ENCODE data around the gene SNX1. TPM values are rescaled to one million over a fixed set of nuclear protein-coding genes. Genes with fewer than 3 reads are reported as not detected.
A peak's percentile ranks its signal among the peaks of the same experiment; 100 is the strongest.
"Not testable (repeated sequence)": the region's sequence is repeated elsewhere in the genome, so short reads cannot be mapped to it uniquely, and the experiment has no call there.

SNX1 gene, protein sequence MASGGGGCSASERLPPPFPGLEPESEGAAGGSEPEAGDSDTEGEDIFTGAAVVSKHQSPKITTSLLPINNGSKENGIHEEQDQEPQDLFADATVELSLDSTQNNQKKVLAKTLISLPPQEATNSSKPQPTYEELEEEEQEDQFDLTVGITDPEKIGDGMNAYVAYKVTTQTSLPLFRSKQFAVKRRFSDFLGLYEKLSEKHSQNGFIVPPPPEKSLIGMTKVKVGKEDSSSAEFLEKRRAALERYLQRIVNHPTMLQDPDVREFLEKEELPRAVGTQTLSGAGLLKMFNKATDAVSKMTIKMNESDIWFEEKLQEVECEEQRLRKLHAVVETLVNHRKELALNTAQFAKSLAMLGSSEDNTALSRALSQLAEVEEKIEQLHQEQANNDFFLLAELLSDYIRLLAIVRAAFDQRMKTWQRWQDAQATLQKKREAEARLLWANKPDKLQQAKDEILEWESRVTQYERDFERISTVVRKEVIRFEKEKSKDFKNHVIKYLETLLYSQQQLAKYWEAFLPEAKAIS
- 48.5 and 71.7 TPM in 2 replicates for total RNA-seq

DNA sequence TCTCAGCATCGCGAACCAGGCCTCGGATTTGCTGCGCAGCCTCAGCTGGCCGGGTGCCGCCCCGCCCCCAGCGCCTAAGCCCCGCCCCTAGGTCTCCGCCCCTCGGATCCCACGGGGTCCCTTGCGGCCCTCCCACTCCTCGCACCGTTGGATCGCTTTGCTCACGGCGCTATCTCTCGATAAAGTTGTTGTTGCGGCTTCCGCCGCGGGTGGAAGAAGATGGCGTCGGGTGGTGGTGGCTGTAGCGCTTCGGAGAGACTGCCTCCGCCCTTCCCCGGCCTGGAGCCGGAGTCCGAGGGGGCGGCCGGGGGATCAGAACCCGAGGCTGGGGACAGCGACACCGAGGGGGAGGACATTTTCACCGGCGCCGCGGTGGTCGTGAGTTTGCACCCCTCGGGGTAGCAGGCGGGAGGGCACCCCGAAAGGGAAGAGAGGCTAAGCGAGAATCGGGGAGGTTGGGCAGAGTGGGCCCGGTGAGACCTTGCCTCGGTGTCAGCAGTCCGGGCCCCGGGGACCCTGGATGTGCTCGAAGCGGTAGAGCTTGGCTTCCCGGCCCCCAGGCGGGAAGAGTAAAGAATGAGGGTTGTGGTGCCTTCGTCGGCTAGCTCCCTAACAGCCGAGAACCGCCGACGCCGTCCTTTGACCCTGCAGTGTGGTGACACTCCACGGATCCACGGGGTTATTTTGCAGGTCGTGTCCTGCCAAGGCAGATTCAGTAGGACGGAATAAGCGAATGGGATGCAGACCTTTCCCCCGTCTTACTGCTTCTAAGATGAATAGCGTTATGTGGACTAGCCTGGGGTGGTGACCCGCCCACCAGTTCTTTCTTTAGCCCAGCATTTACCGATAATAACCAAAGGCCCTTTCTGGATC lies at the start of gene SNX1:
TSS of gene SNX1 (plus strand) at position 188 of the 873 bp plus-strand sequence. CDS start at position 220, 32 bp downstream.
- peak; percentile 86 for DNase-seq (ENCODE audit: low read depth, low spot score)

GRCh38 chr15:64046421-64047153 lies 49.2 kb upstream of the SNX1 start, which contains the start of gene DAPK2:
Gene DAPK2 (minus strand): TSS chr15:64046485. CDS start chr15:64040261, 6,224 bp downstream.
- no peak for DNase-seq (ENCODE audit: low read depth, low spot score)

- DNase-seq (ENCODE audit: low read depth, low spot score): no peak
Observed at GRCh38 chr15:64048781-64049460, 46.9 kb upstream of the SNX1 start.

- no peak for DNase-seq (ENCODE audit: low read depth, low spot score)
Observed at GRCh38 chr15:64050281-64051092, 45.3 kb upstream of the SNX1 start.

GRCh38 chr15:64051093-64051402 lies 44.7 kb upstream of the SNX1 start:
- no peak for DNase-seq (ENCODE audit: low read depth, low spot score)

GRCh38 chr15:64051407-64052259 lies 44.1 kb upstream of the SNX1 start:
- no peak for DNase-seq (ENCODE audit: low read depth, low spot score)

- DNase-seq (ENCODE audit: low read depth, low spot score): no peak
Observed at GRCh38 chr15:64052925-64053491, 42.8 kb upstream of the SNX1 start.

GRCh38 chr15:64053674-64054073 lies 42.1 kb upstream of the SNX1 start:
- DNase-seq (ENCODE audit: low read depth, low spot score): not testable (repeated sequence)

DNA sequence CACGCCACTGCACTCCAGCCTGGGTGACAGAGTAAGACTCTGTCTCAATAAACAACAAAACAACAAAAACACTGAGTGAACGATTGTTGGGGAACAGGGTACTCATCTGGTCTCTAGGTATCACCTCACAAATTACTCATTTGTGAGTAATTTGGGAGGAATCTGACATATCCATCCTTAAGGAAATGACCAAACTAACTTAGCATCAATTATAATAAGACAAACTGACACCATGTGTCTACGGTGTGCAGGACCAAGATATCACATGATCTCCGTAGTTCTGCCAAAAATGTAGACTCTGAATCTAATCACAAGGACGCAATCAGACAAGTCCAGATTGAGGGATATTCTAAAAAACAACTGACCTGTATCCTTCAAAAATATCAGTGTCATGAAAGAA lies 37.5 kb upstream of the SNX1 start:
- DNase-seq (ENCODE audit: low read depth, low spot score): no peak

GRCh38 chr15:64059104-64059503 lies 36.7 kb upstream of the SNX1 start:
- not testable (repeated sequence) for DNase-seq (ENCODE audit: low read depth, low spot score)

GRCh38 chr15:64060716-64061115 lies 35.1 kb upstream of the SNX1 start:
- DNase-seq (ENCODE audit: low read depth, low spot score): no peak

DNA sequence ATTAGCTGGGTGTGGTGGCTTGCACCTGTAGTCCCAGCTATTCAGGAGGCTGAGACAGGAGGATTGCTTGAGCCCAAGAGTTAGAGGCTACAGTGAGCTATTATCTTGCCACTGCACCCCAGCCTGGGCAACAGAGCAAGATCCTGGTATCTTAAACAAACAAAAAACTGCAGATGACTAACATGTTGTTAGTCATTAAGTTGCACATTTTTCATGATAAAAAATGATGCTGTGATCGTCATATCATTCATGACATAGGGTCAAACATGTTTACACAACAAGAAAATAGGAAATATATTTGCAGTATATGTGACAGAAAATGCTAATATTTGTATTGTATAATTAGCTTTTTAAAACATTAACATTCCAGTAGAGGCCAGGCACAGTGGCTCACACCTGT lies 29.3 kb upstream of the SNX1 start:
- DNase-seq (ENCODE audit: low read depth, low spot score): no peak

DNA sequence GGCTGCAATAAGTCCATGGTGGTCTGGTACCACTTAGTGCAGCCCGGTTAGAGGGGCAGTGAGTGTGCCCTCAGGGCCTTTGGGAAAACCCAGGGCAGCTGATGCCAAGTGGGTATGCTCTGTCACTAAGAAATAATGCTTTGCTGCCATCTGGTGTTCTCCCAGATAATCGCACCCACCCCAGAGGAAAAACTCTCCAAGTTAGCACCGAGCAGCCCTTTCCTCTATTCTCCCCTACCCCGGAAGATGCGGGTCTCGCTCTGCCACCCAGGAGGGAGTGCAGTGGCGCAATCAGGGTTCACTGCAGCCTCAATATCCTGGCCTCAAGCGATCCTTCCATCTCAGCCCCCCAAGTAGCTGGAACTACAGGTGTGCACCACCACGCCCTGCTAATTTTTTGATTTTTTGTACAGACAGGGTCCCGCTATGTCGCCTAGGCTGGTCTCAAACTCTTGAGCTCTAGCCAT lies 28.2 kb upstream of the SNX1 start:
- no peak for DNase-seq (ENCODE audit: low read depth, low spot score)

DNA sequence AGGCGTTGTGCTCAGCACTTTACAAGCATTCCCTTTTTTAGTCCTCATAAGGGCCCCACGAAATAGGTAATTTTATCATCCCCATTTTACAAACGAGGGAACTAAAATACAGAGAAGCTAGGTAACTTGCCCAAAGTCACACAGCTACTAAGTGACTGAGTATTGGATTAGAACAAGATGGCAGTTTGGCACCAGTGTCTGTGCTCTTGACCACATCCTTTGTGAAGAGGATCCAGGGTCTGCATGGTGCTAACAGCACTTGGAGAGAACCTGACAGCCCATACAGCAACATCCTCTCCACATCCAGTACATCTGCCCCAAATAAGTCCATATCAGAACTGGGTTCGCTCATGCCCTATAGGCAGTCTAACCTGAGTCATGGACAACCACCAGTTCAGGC lies 27.6 kb upstream of the SNX1 start:
- no peak for DNase-seq (ENCODE audit: low read depth, low spot score)

DNA sequence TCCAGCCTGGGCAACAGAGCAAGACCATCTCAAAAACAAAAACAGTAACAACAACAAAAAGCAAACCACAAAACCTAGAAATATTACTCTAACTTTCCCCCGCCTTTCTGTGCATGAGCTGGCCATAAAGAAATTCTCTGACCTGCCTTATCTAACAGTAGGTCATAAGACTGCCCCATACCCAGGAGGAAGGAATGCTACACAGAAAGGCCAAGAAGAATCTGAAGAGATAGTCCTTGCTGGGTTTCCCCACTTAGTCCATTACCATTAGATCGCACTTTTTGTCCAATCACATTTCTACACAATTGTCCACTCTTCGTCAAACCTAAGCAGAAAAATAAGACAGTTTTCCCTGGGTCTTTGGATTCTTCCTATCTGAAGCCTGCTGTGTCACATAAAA lies 25.7 kb upstream of the SNX1 start:
- no peak for DNase-seq (ENCODE audit: low read depth, low spot score)

DNA sequence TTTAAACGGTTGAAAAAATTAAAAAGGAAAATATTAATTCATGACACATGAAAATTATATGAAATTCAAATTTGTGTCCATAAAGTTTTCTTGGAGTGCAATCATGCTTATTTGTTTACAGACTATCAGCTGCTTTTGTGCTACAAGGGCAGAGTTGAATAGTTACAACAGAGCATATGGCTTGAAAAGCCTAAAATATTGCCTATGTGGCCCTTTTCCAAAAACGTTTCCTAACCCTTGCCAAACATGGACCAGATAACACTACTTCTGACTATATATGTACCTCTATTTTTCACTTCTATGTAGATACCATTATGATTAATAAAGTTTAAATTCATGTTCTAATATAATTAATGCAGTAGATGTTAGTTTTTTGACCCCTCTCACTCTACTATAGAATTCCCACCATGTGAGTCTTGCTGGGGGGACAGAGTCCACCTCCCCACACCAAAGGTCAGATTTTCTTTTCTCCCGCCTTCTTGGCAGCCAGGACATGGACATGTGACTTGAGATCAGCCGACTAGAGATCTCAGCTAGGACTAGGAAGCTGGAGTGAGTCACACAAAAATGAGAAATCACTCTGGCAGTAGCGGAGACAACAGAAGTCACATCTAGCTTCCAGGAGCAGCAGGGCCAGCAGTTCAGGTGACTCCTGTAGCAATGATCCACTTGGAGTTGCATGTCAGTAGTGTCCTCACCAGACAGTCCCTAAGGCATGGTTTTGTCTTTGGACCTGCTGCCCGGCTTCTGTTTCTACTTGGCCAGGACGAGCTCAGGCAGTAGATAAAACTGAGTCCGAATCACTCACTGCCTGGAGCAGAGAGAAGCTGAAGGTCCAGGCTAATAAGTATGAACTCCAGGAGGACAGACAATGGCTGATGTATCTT lies 24.6 kb upstream of the SNX1 start:
- DNase-seq (ENCODE audit: low read depth, low spot score): peak; percentile 64

DNA sequence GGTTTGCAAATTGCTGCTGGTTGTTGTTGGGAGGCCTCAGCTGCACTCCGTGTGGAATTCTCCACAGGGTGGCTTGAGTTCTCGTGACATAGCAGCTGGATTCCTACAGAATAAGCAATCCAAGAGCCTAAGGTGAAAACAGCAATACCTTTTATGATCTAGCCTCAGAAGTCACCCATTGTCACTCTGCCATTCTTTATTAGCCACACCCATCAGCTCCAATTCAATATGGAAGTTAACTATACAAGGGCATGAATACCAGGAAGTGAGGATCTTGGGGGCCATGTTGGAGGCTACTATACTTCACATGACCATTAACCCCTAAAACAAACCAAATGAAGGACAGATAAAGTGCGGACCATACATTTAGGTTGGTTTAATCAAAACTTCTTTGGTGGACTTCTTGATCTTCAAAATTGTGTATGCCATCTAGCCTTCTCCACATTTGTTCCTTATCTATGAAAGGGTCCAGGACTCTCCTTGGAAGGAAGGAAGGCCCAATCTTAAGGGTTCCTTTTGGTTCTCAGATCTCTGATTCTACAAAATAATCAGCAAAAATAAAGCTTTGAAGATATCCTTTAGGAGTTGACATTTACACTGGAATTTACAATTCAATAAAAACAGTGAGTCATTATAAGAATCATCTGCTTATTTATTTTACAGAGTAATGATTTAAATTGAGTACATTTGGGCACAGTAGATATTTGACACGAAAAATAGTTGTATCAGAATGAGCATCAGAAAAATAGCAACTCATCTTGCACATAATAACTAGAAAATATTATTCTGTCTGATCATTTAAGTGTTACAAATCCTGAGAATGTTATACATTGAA lies 23.6 kb upstream of the SNX1 start:
- no peak for DNase-seq (ENCODE audit: low read depth, low spot score)
